Neural crest cell (in vitro differentiated cells): ENCODE data around the gene GPR35. TPM values are rescaled to one million over a fixed set of nuclear protein-coding genes. Genes with fewer than 3 reads are reported as not detected.

Experiments used
- DNase-seq: peaks from one replicate; pipeline ENCODE4 v3.0.0; 2021; ENCODE audit warnings: low read depth, mixed read lengths, low spot score
- H3K27ac Mint-ChIP-seq: one replicate; pipeline ENCODE4 v1.8.0; 2021; ENCODE audit warnings: mild to moderate bottlenecking, mixed read lengths; ENCODE audit not compliant: unreplicated experiment
- H3K27me3 Mint-ChIP-seq: 2 replicates; pipeline ENCODE4 v1.8.0; 2021; ENCODE audit warnings: low read depth, mild to moderate bottlenecking, mixed read lengths
- H3K36me3 Mint-ChIP-seq: 2 replicates; pipeline ENCODE4 v1.8.0; 2021; ENCODE audit warnings: low read depth, mild to moderate bottlenecking, mixed read lengths
- H3K4me1 Mint-ChIP-seq: 2 replicates; pipeline ENCODE4 v1.8.0; 2021; ENCODE audit warnings: mixed read lengths
- H3K4me3 Mint-ChIP-seq: one replicate; pipeline ENCODE4 v1.8.0; 2021; ENCODE audit warnings: mild to moderate bottlenecking, mixed read lengths
- H3K9me3 Mint-ChIP-seq: 2 replicates; pipeline ENCODE4 v1.8.0; 2021; ENCODE audit warnings: mixed read lengths
- CTCF ChIP-seq: fragments of 200-600 bp; sonication (generic); conservative IDR thresholded peaks from 2 replicates; pipeline ENCODE4 v1.5.0; 2021; ENCODE audit warnings: antibody characterized with exemption, mild to moderate bottlenecking
- total RNA-seq: library from RNA; stranded (reverse); gene quantifications from 2 replicates; pipeline ENCODE4 v1.2.1, GENCODE V29; 2021

GPR35 gene
- total RNA-seq, 1 donor from 2014 or later: 1.7 TPM

- Mint-ChIP-seq H3K36me3 (no peaks in the 10 kb centered on the region), H3K9me3 (no peaks in the 10 kb centered on the region), H3K27me3 (no peaks in the 10 kb centered on the region), H3K4me1 (no peaks in the 10 kb centered on the region), H3K27ac (no peak overlapping the region), H3K4me3 (no peak overlapping the region)
- no peak for TF ChIP-seq CTCF
- no peak for DNase-seq
Measured at GRCh38 chr2:240594511-240595380, 30.5 kb upstream of the GPR35 start.

GRCh38 chr2:240595381-240596079 lies 29.8 kb upstream of the GPR35 start:
- Mint-ChIP-seq H3K27me3 (no peaks in the 10 kb centered on the region), H3K9me3 (no peaks in the 10 kb centered on the region), H3K4me1 (no peaks in the 10 kb centered on the region), H3K36me3 (no peaks in the 10 kb centered on the region), H3K4me3 (no peak overlapping the region), H3K27ac (no peak overlapping the region)
- DNase-seq: peak; percentile 51
- TF ChIP-seq CTCF: peak; percentile 39

GRCh38 chr2:240596080-240596460 lies 29.2 kb upstream of the GPR35 start:
- no peak overlapping the region for H3K27ac Mint-ChIP-seq
- no peaks in the 10 kb centered on the region for H3K4me1 Mint-ChIP-seq
- TF ChIP-seq CTCF: no peak
- no peaks in the 10 kb centered on the region for H3K36me3 Mint-ChIP-seq
- no peaks in the 10 kb centered on the region for H3K27me3 Mint-ChIP-seq
- no peak overlapping the region for H3K4me3 Mint-ChIP-seq
- no peak for DNase-seq
- H3K9me3 Mint-ChIP-seq: no peaks in the 10 kb centered on the region

GRCh38 chr2:240596491-240596931 lies 28.8 kb upstream of the GPR35 start:
- no peaks in the 10 kb centered on the region for H3K9me3 Mint-ChIP-seq
- no peak for DNase-seq

GRCh38 chr2:240597054-240597418 lies 28.2 kb upstream of the GPR35 start:
- no peak for DNase-seq
- Mint-ChIP-seq H3K36me3 (no peaks in the 10 kb centered on the region), H3K27me3 (no peaks in the 10 kb centered on the region), H3K4me1 (no peaks in the 10 kb centered on the region), H3K27ac (no peak overlapping the region), H3K9me3 (no peaks in the 10 kb centered on the region), H3K4me3 (no peak overlapping the region)
- TF ChIP-seq CTCF: no peak

More at GRCh38 chr2:240596491-240596931, 28.8 kb upstream of the GPR35 start:
- Mint-ChIP-seq H3K27me3 (no peaks in the 10 kb centered on the region), H3K4me1 (no peaks in the 10 kb centered on the region), H3K27ac (no peak overlapping the region), H3K36me3 (no peaks in the 10 kb centered on the region), H3K4me3 (no peak overlapping the region)
- no peak for TF ChIP-seq CTCF
